IMR-90 (cell line): ENCODE data around the gene NTF3. TPM values are rescaled to one million over a fixed set of nuclear protein-coding genes. Genes with fewer than 3 reads are reported as not detected.

Source experiments
- ATAC-seq: fragments of 200-7000 bp; cut with Tn5 transposase; 2 replicates; pipeline ENCODE4 v1.9.1; 2020; ENCODE audit warnings: low read depth, mild to moderate bottlenecking, moderate library complexity
- BruUV-seq: library from RNA; stranded (reverse); fragments of 400-500 nt; replicated peaks from 2 replicates; lab custom pipeline; 2021; lab: Mats Ljungman, UMichigan
- CTCF ChIA-PET: fragments of 300-600 bp; formaldehyde crosslinking; extraction: SDS; loops from one replicate; lab custom pipeline; 2021; ENCODE audit warnings: antibody characterized with exemption; lab: Yijun Ruan, JAX
- POLR2A ChIA-PET: fragments of 300-600 bp; sonication (Branson Sonifier 250); formaldehyde crosslinking; loops from one replicate; lab custom pipeline; 2022; ENCODE audit warnings: antibody characterized with exemption; ENCODE audit not compliant: unreplicated experiment; lab: Charles Lee
- DNase-seq: peaks from one replicate; pipeline ENCODE4 v3.0.0; 2013
- H2AFZ ChIP-seq: replicated peaks from 2 replicates; pipeline ENCODE3; 2013; ENCODE audit warnings: low read length, mild to moderate bottlenecking; ENCODE audit not compliant: poor library complexity
- H2AK5ac ChIP-seq: 2 replicates; pipeline ENCODE4 v1.6.1; 2013; ENCODE audit warnings: low read depth, low read length, inconsistent platforms
- H2AK9ac ChIP-seq: replicated peaks from 2 replicates; pipeline ENCODE3; 2013; ENCODE audit warnings: mild to moderate bottlenecking, low read depth, low read length, moderate library complexity; ENCODE audit not compliant: poor library complexity
- H2BK120ac ChIP-seq: 2 replicates; pipeline ENCODE4 v1.6.1; 2013; ENCODE audit warnings: low read depth, low read length, inconsistent platforms
- H2BK15ac ChIP-seq: 3 replicates; pipeline ENCODE4 v1.6.1; 2013; ENCODE audit warnings: low read depth, low read length, inconsistent platforms
- H2BK20ac ChIP-seq: 2 replicates; pipeline ENCODE4 v1.6.1; 2013; ENCODE audit warnings: low read depth, mild to moderate bottlenecking, inconsistent platforms, low read length, moderate library complexity
- H2BK5ac ChIP-seq: 2 replicates; pipeline ENCODE4 v1.6.1; 2013; ENCODE audit warnings: mild to moderate bottlenecking, low read depth, low read length, inconsistent platforms; ENCODE audit not compliant: poor library complexity, severe bottlenecking
- H3K14ac ChIP-seq: replicated peaks from 2 replicates; pipeline ENCODE4 v1.6.1; 2013; ENCODE audit warnings: low read depth, low read length, inconsistent platforms
- H3K18ac ChIP-seq: 2 replicates; pipeline ENCODE4 v1.6.1; 2013; ENCODE audit warnings: low read depth, low read length, control low read depth
- H3K23ac ChIP-seq: 2 replicates; pipeline ENCODE4 v1.6.1; 2013; ENCODE audit warnings: low read depth, low read length, inconsistent platforms
- H3K27ac ChIP-seq: 2 replicates; pipeline ENCODE4 v1.5.1; 2013; ENCODE audit warnings: mild to moderate bottlenecking, control low read depth, low read length; ENCODE audit not compliant: insufficient read depth
- H3K27me3 ChIP-seq: 2 replicates; pipeline ENCODE4 v1.6.1; 2013; ENCODE audit warnings: low read length; ENCODE audit not compliant: control insufficient read depth, insufficient read depth
- H3K36me3 ChIP-seq: 2 replicates; pipeline ENCODE4 v1.6.1; 2013; ENCODE audit warnings: low read length, mixed read lengths; ENCODE audit not compliant: control insufficient read depth, insufficient read depth
- H3K4ac ChIP-seq: 2 replicates; pipeline ENCODE4 v1.6.1; 2013; ENCODE audit warnings: low read depth, low read length, inconsistent platforms
- H3K4me1 ChIP-seq: 2 replicates; pipeline ENCODE4 v1.6.1; 2013; ENCODE audit warnings: low read length, mixed read lengths; ENCODE audit not compliant: control insufficient read depth, insufficient read depth
- H3K4me2 ChIP-seq: 2 replicates; pipeline ENCODE4 v1.6.1; 2013; ENCODE audit warnings: low read depth, mild to moderate bottlenecking, control low read depth, low read length, moderate library complexity
- H3K4me3 ChIP-seq: 2 replicates; pipeline ENCODE4 v1.5.1; 2013; ENCODE audit warnings: low read depth, mild to moderate bottlenecking, control low read depth, low read length, moderate library complexity; ENCODE audit not compliant: insufficient read depth
- H3K56ac ChIP-seq: 2 replicates; pipeline ENCODE4 v1.6.1; 2013; ENCODE audit warnings: low read length, inconsistent platforms; ENCODE audit not compliant: insufficient read depth; ENCODE audit errors: extremely low read depth
- H3K79me1 ChIP-seq, 2 experiments: 2 replicates each; pipeline ENCODE4 v1.6.1; 2013; ENCODE audit warnings: low read length in 2 of 2, inconsistent platforms in 1 of 2, low read depth in 1 of 2
- H3K9ac ChIP-seq: 2 replicates; pipeline ENCODE4 v1.6.1; 2013; ENCODE audit warnings: low read depth, low read length, control low read depth
- H3K9me1 ChIP-seq: 2 replicates; pipeline ENCODE4 v1.6.1; 2013; ENCODE audit warnings: low read length, inconsistent platforms; ENCODE audit not compliant: insufficient read depth
- H3K9me3 ChIP-seq: 2 replicates; pipeline ENCODE4 v1.6.1; 2013; ENCODE audit warnings: low read length; ENCODE audit not compliant: control insufficient read depth, insufficient read depth
- H4K20me1 ChIP-seq: 2 replicates; pipeline ENCODE4 v1.6.1; 2013; ENCODE audit warnings: low read length, inconsistent platforms; ENCODE audit not compliant: insufficient read depth
- H4K5ac ChIP-seq: 2 replicates; pipeline ENCODE4 v1.6.1; 2013; ENCODE audit warnings: mild to moderate bottlenecking, low read depth, low read length, control low read depth
- H4K8ac ChIP-seq, 2 experiments: 2 replicates each; pipeline ENCODE4 v1.6.1; 2013; ENCODE audit warnings: low read depth in 2 of 2, low read length in 2 of 2, control low read depth in 1 of 2, inconsistent platforms in 1 of 2
- H4K91ac ChIP-seq: 2 replicates; pipeline ENCODE4 v1.6.1; 2013; ENCODE audit warnings: low read depth, low read length, inconsistent platforms; ENCODE audit not compliant: insufficient read depth
- CHD1 ChIP-seq: IDR thresholded peaks from 2 replicates; pipeline ENCODE4 v1.6.1; 2012; ENCODE audit warnings: low read depth, low read length, improper control_type of control experiment
- MAZ ChIP-seq: IDR thresholded peaks from 2 replicates; pipeline ENCODE4 v1.6.1; 2012; ENCODE audit warnings: low read depth, mild to moderate bottlenecking, low read length, improper control_type of control experiment, moderate library complexity, borderline replicate concordance
- USF2 ChIP-seq: fragments of 150-350 bp; IDR thresholded peaks from 2 replicates; pipeline ENCODE4 v1.6.1; 2017; ENCODE audit warnings: mild to moderate bottlenecking, antibody characterized with exemption, low read length, low read depth
- WGBS, 2 experiments: methylation state at CpG; one replicate each; pipeline versions ENCODE4 v1.1.5 to v1.1.7; 2013; ENCODE audit warnings: missing lambda C conversion rate in 2 of 2; ENCODE audit not compliant: insufficient read length in 1 of 2; ENCODE audit errors: extremely low coverage in 2 of 2; 5-methylcytosine and 5-hydroxymethylcytosine counted together
- dilution Hi-C: fragments of 300-500 bp; cut with HindIII; formaldehyde crosslinking; loops from one replicate; pipeline ENCODE4 v1.14.3; 2018; ENCODE audit warnings: low sequenced_read_pairs; ENCODE audit not compliant: unreplicated experiment
- in situ Hi-C: fragments of 300-500 bp; cut with MboI; formaldehyde crosslinking; loops from 3 replicates; pipeline ENCODE4 v1.14.3; 2019; ENCODE audit warnings: low sequenced_read_pairs, inconsistent platforms, mixed read lengths
- intact Hi-C: fragments of 100-400 bp; cut with micrococcal nuclease; formaldehyde crosslinking; loops from 2 replicates; pipeline ENCODE4 v1.10.0; 2022
- polyA plus RNA-seq, 3 experiments: library from polyadenylated mRNA; depleted of rRNA; stranded (reverse); fragments of >200 nt; gene quantifications; 2 replicates each; pipeline ENCODE4 v1.2.3, GENCODE V29; 2012; ENCODE audit warnings: low replicate concordance in 1 of 3
- total RNA-seq: library from RNA; depleted of rRNA; stranded (reverse); fragments of >200 nt; gene quantifications from 2 replicates; pipeline ENCODE4 v1.2.3, GENCODE V29; 2012

Gene NTF3
- total and polyA plus RNA-seq, 2 of the 4 experiments (the other 2 are of a cell fraction): 12.2 to 32.4 TPM

- BruUV-seq: no TSS peak
- Histone ChIP-seq H3K4me3 (no peak overlapping the region), H2AK9ac (peak overlapping the region; percentile 31), H4K20me1 (peaks cover 19% of the 10 kb centered on the region; the same call in 1 of the 2 replicates), H3K23ac (peak overlapping the region; percentile 73; the same call in 1 of the 2 replicates), H3K4me1 (peaks cover 50% of the 10 kb centered on the region), H3K4ac (peak overlapping the region; percentile 83), H3K79me1 (peaks cover 57 to 93% of the 10 kb centered on the region in 2 experiments), H2BK20ac (peak overlapping the region; percentile 85), H3K9me1 (peaks cover 57% of the 10 kb centered on the region), H3K36me3 (peaks cover 16% of the 10 kb centered on the region; the same call in 1 of the 2 replicates), H4K5ac (peak overlapping the region; percentile 5), H2BK120ac (peak overlapping the region; percentile 88), H2AFZ (no peak overlapping the region), H3K9me3 (no peaks in the 10 kb centered on the region), H2AK5ac (peak overlapping the region; percentile 85), H2BK5ac (peak overlapping the region; percentile 83), H3K9ac (no peak overlapping the region), H3K27ac (peak overlapping the region; percentile 72), H3K14ac (peak overlapping the region; percentile 82), H2BK15ac (peak overlapping the region; percentile 61; the same call in 2 of the 3 replicates), H3K18ac (peak overlapping the region; percentile 30), H3K4me2 (0 out of 2 replicates have a peak overlapping the region, but pooled peaks have one; percentile 3), H3K27me3 (no peaks in the 10 kb centered on the region), H4K8ac (peak overlapping the region; percentile 28 to 70; a peak in 3 of 4 replicates), H4K91ac (peak overlapping the region; percentile 88), H3K56ac (peak overlapping the region; percentile 56)
- intact Hi-C loops: loop anchor here (5.0 kb wide), 1 partner anchor 46 kb away; no protein-coding TSS in a partner anchor
- POLR2A ChIA-PET: no interaction called here
- WGBS, 2 experiments: 25% methylated on average over 1 of the region's 6 CpGs; no CpG with 5 or more reads in 1 of the 2 experiments
- DNase-seq (peak; percentile 68), ATAC-seq (no peak; the same call in 1 of the 2 replicates)
- in situ Hi-C loops: no loop called here
- CTCF ChIA-PET: interaction anchor here (0.9 kb wide), 2 partner anchors 46 to 257 kb away, joined by 3 to 4 read pairs; no protein-coding TSS in a partner anchor
- dilution Hi-C loops: no loop called here
- TF ChIP-seq MAZ (peak; percentile 52; the same call in 1 of the 2 replicates), CHD1 (no peak), USF2 (peak; percentile 61)
Observed at GRCh38 chr12:5487948-5488625, 56.2 kb downstream of the NTF3 start.
